CD4-positive, alpha-beta T cell treated with Interleukin-15 for 1 hour (primary cell): ENCODE measurements around the gene CEL.
"Not testable (repeated sequence)": the region's sequence is repeated elsewhere in the genome, so short reads cannot be mapped to it uniquely, and the experiment has no call there.

Source experiments
- DNase-seq: peaks from one replicate; pipeline ENCODE4 v3.0.0-alpha.2; 2020

The CEL gene

DNA sequence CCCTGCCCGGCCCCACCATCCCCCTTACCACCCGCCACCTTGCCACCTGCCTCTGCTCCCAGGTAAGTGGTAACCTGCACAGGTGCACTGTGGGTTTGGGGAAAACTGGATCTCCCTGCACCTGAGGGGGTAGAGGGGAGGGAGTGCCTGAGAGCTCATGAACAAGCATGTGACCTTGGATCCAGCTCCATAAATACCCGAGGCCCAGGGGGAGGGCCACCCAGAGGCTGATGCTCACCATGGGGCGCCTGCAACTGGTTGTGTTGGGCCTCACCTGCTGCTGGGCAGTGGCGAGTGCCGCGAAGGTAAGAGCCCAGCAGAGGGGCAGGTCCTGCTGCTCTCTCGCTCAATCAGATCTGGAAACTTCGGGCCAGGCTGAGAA is at the start of gene CEL:
Gene CEL, plus strand, starts transcription at position 218 of the 382 bp plus-strand sequence. Its CDS starts 22 bp downstream, at position 240.
- not testable (repeated sequence) for DNase-seq

GRCh38 chr9:133014696-133015095 is 47.1 kb upstream of the CEL start:
- DNase-seq = no peak

GRCh38 chr9:133023117-133023890 is 38.5 kb upstream of the CEL start:
- DNase-seq = peak; percentile 21

DNA sequence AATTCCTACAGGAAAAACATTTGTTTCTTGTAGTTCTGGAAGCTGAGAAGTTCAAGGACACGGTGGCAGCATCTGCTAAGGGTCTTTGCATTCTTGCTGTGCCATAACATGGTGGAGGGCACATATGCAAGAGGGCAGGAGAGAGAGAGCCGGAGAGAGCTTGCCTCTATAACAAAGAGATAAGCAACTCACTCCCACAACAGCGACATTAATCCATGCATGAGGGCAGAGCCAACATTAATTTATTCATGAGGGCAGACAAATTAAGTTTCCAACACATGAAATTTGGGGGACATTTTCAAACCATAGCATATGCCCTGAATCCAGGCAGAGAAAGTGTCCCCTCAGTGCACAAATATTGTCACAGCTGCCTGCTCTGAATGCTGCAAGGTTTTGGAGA is 35.4 kb upstream of the CEL start:
- DNase-seq = no peak

DNA sequence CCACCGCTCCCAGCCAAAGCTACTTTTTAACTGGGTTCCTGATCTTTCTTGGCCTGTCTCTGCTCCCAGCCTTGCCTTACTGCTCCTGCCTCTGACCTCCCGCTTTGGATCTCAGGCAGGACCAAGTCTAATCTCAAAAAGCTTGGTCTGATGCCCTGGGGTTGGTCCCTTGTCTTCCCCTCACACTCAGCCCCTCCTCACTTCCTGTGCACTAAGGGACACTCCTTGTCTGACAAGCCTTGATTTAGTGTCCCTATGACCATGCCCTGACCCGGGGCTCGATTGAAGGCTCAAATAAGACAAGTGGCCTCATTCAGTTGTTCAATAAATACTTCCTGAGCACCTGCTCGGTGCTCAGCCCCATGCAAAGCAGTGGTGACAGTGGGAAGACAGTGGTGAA is 34.6 kb upstream of the CEL start:
- DNase-seq = no peak

- no peak for DNase-seq
Observed at GRCh38 chr9:133028221-133028620, 33.6 kb upstream of the CEL start.

- no peak for DNase-seq
Observed at GRCh38 chr9:133029994-133030316, 31.8 kb upstream of the CEL start.

DNA sequence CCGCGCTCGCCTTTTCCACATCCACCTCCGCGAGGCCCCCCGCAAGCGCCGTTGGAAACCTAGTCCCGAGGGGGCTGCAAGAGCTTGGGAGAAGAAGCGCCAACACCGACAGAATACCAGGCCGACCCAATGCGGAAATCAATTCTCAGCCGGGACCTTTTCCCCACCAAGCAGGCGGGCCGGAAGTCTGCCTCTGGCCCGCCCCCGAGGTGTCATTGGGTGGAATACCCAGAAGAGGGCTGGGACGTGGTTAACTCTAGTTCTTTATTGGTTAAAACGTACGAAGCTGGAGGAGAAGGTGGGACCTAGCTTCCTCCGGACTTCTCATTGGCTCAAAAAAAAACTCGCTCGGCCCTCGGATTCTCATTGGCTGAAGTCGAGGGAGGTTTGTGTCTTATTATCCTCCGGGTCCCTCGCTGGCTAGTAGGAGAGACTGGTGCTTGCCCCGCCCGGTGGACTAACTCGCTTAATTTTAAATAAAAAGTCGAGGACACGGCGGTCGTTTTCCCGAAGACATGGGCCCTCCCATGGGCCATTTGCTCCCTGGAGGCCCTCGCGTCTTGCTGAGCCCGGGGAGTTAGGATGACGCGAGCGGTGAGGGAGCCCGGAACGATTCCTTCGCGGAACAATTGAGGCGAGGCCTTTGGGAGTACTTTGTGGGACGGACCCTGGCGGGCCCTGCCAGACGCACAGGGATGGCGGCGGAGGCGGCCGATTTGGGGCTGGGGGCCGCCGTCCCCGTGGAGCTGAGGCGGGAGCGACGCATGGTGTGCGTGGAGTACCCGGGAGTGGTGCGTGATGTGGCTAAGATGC is 31.3 kb upstream of the CEL start, which contains the start of gene GTF3C5:
Gene GTF3C5, plus strand, starts transcription at position 681 of the 813 bp plus-strand sequence. Its CDS starts 15 bp downstream, at position 696.
- peak; percentile 94 for DNase-seq

DNA sequence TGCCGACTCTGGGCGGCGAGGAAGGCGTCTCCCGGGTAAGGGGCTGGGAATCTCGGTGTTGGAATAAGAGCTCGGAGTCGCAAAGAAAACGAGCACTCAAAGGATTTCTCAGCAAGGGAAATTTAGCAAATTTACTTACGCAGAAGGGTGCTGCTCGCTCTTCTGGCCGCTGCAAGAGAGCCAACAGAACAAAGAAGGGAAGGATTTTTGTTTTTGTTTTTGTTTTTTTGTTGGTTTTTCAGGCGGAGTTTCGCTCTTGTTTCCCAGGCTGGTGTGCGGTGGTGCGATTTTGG is 30.7 kb upstream of the CEL start:
- DNase-seq = no peak

- no peak for DNase-seq
Observed at GRCh38 chr9:133031496-133031911, 30.3 kb upstream of the CEL start.

GRCh38 chr9:133032171-133032570 is 29.6 kb upstream of the CEL start:
- no peak for DNase-seq

- DNase-seq = no peak
Observed at GRCh38 chr9:133035669-133036068, 26.1 kb upstream of the CEL start.

- no peak for DNase-seq
Observed at GRCh38 chr9:133037775-133038515, 23.8 kb upstream of the CEL start.

- peak; percentile 37 for DNase-seq
Observed at GRCh38 chr9:133040892-133041479, 20.8 kb upstream of the CEL start.

DNA sequence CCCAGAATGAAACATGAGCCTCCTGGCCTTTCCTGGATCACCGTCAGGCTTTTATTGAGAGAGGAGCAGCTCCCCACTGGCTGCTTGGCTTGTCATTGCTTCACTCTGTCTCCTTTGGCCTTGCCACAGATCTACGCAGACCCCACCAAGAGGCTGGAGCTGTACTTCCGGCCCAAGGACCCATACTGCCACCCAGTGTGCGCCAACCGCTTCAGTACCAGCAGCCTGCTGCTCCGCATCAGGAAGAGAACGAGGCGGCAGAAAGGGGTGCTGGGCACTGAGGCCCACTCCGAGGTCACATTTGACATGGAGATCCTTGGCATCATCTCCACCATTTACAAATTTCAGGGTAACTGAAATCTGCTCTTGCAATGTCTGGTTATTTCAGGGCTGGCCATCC is 19.8 kb upstream of the CEL start:
- no peak for DNase-seq

DNA sequence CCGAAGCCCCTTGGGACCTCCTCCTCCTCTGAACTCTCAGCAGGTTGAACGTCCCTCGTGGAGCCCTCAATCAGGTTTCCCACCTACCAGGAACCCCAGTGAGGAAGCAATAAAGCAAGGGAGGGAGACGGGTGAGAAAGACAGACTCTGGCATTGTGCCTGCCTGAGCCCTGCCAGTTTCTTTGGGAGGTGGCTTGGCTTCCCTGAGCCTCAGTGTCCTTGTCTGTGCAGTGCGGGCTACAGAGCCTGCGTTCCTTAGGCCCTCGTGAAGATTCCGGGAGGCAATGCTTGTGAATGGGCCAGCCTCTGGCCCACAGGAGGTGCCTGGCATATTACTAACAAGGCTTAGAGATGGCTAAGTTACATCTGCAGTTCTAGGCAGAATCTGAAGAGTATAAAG is 19.1 kb upstream of the CEL start:
- no peak for DNase-seq

DNA sequence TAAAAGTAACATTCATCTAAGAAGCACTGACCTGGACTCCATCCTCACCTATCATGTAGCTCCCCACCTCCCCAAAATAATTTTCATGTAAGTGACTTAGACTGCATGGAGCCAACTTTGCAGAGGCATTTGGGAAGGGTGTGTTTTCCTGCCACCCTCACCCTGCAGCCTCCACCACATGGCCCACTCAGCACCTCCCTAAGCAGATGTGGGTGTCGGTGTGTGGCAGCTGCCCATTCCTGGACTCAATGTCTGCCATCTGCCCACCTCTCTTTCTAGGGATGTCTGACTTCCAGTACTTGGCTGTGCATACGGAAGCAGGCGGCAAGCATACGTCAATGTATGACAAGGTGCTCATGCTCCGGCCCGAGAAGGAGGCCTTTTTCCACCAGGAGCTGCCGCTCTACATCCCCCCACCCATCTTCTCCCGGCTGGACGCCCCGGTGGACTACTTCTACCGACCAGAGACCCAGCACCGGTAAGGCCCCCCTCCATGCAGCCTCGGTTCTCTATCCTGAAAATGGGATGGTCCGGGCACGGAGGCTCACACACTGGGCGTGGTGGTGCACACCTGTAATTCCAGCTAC is 18.2 kb upstream of the CEL start:
- no peak for DNase-seq

DNA sequence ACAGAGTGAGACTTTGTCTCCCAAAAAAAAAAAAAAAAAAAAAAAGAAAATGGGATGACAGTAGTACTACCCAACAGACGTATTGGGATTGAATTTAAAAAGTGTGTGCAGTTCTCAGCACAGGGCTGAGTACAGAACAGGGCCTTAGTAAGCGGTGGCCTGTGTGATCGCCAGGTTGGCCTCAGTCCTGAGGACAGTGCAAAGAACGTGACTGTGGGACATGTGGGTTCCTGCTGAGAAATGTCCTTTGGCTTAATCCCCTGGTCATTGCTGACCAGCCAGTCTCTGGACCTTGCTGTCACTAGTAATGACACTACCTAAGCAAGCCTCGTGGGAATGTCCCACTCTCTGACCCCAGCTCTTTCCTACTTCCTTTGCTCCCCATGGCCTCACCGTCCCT is 17.7 kb upstream of the CEL start:
- no peak for DNase-seq

DNA sequence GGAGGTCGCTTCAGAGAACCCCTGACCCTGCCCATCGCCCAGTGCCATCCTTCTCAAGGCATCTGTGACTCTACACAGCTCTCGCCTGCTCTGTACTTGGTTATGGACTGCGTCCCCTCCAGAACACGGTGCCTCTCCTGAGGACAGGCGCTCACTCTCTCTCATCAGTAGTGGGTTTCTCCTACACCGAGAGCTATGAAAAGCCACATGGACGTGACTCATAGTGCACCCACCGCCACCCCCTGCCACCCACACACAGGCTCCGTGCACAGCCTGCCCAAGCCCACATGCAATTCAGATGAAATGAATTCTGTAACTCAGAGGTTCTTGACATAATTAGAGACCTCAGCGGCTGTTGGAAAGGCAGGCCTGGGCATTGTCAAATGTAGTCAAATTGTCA is 17.1 kb upstream of the CEL start:
- no peak for DNase-seq

DNA sequence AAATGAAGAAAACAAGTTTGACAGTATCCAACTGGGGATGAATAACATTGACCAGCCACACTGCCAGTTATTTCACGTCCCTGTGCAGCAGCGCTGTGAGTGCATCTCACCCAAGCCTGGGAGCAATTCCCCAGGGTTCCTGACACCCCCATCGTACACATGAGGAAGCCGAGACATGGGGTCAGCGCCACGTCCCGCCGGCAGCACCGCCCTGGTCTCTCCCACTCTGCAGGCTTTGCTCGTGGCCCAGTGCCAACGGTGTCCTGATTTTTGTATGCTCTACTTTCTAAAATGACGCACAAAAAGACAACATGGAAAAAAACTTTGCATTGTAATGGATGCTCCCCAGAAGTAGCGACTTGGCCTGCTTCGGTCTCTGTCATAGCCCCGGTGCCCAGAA is 16.6 kb upstream of the CEL start:
- no peak for DNase-seq

DNA sequence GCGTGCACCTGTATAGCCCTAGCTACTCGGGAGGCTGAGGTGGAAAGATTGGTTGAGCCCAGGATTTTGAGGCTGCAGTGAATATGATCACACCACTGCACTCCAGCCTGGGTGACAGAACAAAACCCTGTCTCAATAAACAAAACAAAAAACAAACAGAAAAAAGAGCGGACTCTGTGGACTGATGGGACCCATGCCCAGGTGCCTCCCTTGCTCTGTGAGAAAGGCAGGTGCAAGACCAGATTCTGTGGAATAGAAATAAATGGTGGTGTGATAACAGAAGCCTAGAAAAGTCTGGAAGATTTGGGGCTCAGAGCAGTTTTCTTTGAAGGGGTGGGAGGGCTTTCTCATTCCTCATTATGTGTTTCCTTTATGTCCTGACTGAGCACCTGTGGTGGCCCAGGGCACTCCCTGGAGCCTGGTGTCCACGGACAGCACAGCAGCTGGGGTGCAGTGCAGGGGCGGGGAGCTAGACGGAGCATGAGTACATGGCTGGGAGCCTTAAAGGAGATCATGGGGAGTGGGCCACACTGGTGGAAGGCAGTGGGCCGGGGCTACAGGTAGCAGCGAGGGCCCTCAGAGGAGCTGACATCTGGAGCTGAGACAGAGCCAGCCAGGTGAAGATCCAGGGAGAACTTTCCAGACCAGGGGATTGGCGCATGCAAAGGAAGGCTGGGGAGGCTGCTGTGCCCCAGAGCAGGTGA is 15.4 kb upstream of the CEL start:
- no peak for DNase-seq

DNA sequence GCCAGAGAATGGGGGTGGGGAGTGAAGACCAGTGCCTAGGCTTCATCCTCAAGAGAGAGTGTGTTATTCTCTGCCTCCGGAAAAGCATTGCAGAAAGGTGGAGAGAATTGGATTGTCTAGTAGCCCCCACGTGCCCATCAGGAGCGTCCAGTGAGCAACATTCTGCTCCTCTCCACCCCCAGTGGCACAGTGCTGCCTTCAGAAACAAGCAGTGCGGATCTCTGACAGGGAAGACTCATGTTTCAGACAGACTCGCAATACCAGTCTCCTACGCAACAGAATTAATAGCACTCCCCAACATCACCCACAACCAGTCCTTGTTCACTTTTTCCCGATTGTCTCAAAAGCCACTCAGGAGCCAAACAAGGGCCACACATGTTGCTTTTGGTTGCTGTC is 14.9 kb upstream of the CEL start:
- no peak for DNase-seq
